A549 treated with Mapracorat at 1 μM for 4 hours (cell line): Measurements from ENCODE around the gene DSTN. TPM values are rescaled to one million over a fixed set of nuclear protein-coding genes. Genes with fewer than 3 reads are reported as not detected.

ENCODE experiments used
- total RNA-seq: library from RNA; stranded (reverse); fragments of 200-300 nt; extraction: Qiagen RNA extraction; gene quantifications from 5 replicates; pipeline ENCODE4 v1.2.3, GENCODE V29; 2022

Gene DSTN
- total RNA-seq: 640 to 860 TPM (median 697 TPM) in 5 replicates

DNA sequence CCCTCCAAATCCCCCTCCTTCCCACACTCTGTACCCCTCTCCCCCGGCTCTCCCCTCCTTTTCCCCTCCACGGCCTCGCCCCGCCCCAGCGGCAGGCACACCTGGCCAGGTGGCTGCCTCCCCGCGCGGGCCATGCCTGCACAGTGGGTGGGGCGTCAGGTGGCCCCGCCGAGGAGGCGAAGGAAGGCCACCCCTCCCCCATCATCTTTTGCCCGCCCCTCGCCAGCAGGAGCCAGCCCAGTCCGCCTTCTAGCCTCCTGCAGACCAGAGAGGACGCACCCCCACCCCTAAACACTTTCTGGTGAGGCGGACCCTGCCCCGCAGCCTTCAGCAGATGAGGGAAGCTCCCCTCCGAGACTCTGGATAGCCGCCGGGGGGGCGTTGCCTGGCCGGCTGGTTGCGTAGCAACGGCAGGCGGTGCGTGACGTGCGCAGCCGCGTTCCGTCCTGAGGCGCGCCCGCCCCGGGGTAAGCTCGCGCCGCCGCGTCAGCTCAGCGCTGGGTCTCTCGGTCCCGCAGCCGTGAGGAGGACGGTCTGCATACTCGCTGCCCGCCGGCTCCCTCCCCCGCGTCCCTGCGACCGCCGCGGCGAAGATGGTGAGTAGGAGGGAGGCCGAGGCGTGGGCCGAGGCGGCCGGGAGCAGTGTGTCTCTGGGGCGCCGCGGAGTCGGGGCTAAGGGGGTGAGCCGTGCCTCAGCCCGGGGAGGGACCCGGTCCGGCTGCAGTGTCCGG is at the start of gene DSTN:
DSTN (plus strand) TSS at position 460 of the 731 bp plus-strand sequence; CDS start at position 594, 134 bp downstream.

DNA sequence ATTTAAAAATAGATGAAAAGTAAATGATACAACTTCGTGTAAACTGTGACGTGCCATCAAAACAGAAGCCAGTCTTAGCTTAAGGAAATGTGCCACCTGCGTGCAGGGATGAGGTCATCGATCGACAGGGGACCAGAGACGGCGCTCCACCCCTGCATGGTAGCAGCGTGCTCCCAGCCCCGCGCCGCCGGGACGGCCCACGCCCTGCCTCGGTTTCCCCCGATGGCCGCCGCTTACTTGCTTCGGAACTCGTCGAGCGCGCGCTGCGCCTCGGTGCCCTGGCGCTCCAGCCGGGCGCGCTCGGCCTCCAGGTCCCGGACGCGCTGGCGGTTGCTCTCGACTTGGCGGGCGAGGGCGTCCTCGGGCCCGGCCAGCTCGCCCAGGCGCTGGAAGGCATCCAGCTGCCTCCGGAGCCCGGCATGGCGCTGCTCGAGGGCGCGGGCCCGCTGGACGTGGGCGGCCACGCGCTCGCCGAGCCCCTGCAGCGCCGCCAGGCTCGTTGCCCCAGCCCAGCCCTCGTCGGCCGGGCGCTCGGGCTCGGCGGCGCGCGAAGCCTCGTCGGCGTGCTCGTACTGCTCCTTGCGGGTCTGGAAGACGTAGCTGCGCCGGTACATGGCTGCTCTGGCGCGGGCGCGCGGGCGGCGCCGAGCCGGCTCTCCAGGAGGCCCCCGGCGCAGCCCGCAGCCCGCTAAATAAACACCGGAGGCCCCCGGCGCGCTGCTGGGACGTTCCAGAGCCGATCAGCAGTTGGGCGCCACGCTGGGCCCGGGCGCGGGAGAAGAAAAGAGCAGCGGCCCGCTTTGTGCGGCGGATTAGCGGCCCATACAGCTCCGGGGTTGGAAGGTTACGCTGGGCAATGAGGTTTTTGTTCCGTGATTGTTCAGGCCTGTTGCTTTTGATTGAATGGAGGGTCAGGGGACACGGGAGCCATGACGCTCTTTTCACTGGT is 38.9 kb upstream of the DSTN start, which contains the start of gene BFSP1:
BFSP1 (minus strand) TSS at position 664 of the 949 bp plus-strand sequence; CDS start at position 614, 50 bp downstream.

Other genes with a start within 250 kb of the DSTN start
- gene BFSP1, start 38.7 kb upstream of the DSTN start, total RNA-seq: 3.7 to 5.1 TPM (median 4.1 TPM) in 5 replicates
- 103 to 149 TPM (median 138 TPM) in 5 replicates for gene RRBP1, start 112.2 kb downstream of the DSTN start, total RNA-seq
- not detected in 5 replicates for gene BANF2, start 129.9 kb downstream of the DSTN start, total RNA-seq